ENCODE results near the gene NR4A3. TPM values are rescaled to one million over a fixed set of nuclear protein-coding genes. Genes with fewer than 3 reads are reported as not detected.

Gene NR4A3
- polyA plus RNA-seq, 1 of the 3 experiments (the other 2 are of a cell fraction): 1.3 TPM

- H3K9me3 ChIP-seq: no peaks in the 10 kb centered on the region
- peak overlapping the region in 1 of 2 experiments; percentile 22; a peak in 1 of 4 replicates for H3K27ac ChIP-seq (ENCODE audit: low read depth in 2 of 2, low read length in 1 of 2)
- H3K9me2 ChIP-seq: no peaks in the 10 kb centered on the region
- H3K36me3 ChIP-seq (replicated peaks in 1 of 2; ENCODE audit: control insufficient read depth in 1 of 2, insufficient read depth in 2 of 2, low read length in 1 of 2): peaks cover 0 to 3% of the 10 kb centered on the region in 2 experiments
- ChIA-PET POLR2A (no interaction called here), CTCF (interaction anchor here (1.0 kb wide), 1 partner anchor 625 kb away, joined by 5 read pairs; no protein-coding TSS in a partner anchor)
- H3K27me3 ChIP-seq (ENCODE audit: insufficient read depth): no peaks in the 10 kb centered on the region
- H3K79me2 ChIP-seq (ENCODE audit: insufficient read depth): 0 out of 2 replicates have a peak, but pooled peaks cover 5% of the 10 kb centered on the region
- no peak overlapping the region for H3K4me2 ChIP-seq
- DNase-seq: no peak
- peaks cover 6% of the 10 kb centered on the region for H3F3A ChIP-seq (replicated peaks; ENCODE audit: insufficient read depth)
- peaks cover 5 to 11% of the 10 kb centered on the region in 2 experiments; a peak in 3 of 4 replicates for H3K4me1 ChIP-seq (ENCODE audit: control insufficient read depth in 1 of 2, insufficient read depth in 2 of 2, low read depth in 1 of 2, low read length in 1 of 2)
- H3K4me3 ChIP-seq (ENCODE audit: low read depth in 2 of 2, low read length in 1 of 2): no peak overlapping the region
- no peak for TF ChIP-seq EZH2phosphoT487 (IDR thresholded peaks at IDR 0.05; ENCODE audit: borderline replicate concordance, low read depth)
- TF ChIP-seq NRF1 (IDR thresholded peaks at IDR 0.05; ENCODE audit: low read depth, low read length): no peak
- no peak for TF ChIP-seq RCOR1 (IDR thresholded peaks at IDR 0.05; ENCODE audit: low read length)
- TF ChIP-seq SIN3A (IDR thresholded peaks at IDR 0.05; ENCODE audit: borderline replicate concordance, low read depth, low read length): no peak
- H2AFZ ChIP-seq (ENCODE audit: low read depth): no peak overlapping the region
- no peaks in the 10 kb centered on the region for H4K20me1 ChIP-seq (ENCODE audit: insufficient read depth)
- H3K9ac ChIP-seq: no peak overlapping the region
These were observed 11.9 kb upstream of the NR4A3 start for GRCh38 chr9:99809586-99810319.

DNA sequence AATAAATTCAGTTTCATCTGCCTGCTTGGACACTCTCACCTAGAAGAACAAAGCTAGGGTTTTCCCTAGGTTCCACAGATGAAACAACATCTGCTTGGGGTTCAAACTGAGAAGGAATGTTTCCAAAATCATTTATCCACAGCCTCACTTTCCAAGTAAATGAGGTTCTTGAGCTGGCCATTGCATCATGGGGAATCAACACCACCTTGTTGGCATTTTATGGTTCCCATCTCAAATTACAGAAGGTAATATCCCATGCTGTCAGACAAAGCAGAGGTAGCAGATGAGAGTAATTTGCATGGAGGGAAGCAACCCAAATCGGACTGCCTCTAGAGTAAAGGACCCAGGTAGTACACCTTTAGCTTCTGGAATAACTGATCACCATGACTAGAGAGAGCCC lies 10.5 kb upstream of the NR4A3 start:
- 0% methylated on average over 1 of the region's 1 CpG for WGBS (ENCODE audit: low lambda C conversion rate)
- peaks cover 5% of the 10 kb centered on the region; the same call in 1 of the 2 replicates for H3K79me2 ChIP-seq (ENCODE audit: insufficient read depth)
- POLR2A ChIA-PET: no interaction called here

GRCh38 chr9:99811598-99812383 lies 9.9 kb upstream of the NR4A3 start:
- no peaks in the 10 kb centered on the region for H3K27me3 ChIP-seq (ENCODE audit: insufficient read depth)
- no peak overlapping the region for H3K4me2 ChIP-seq
- H2AFZ ChIP-seq (ENCODE audit: low read depth): no peak overlapping the region
- CTCF ChIA-PET: interaction anchor here (0.9 kb wide), 1 partner anchor 168 kb away, joined by 3 read pairs; no protein-coding TSS in a partner anchor
- no peak overlapping the region for H3K4me3 ChIP-seq (ENCODE audit: low read depth in 2 of 2, low read length in 1 of 2)
- peaks cover 16 to 18% of the 10 kb centered on the region in 2 experiments; a peak in 3 of 4 replicates for H3K4me1 ChIP-seq (ENCODE audit: control insufficient read depth in 1 of 2, insufficient read depth in 2 of 2, low read depth in 1 of 2, low read length in 1 of 2)
- H3K79me2 ChIP-seq (ENCODE audit: insufficient read depth): peaks cover 5% of the 10 kb centered on the region; the same call in 1 of the 2 replicates
- H3K9ac ChIP-seq: no peak overlapping the region
- WGBS (ENCODE audit: low lambda C conversion rate): 95% methylated on average over 8 of the region's 8 CpGs
- TF ChIP-seq NRF1 (IDR thresholded peaks at IDR 0.05; ENCODE audit: low read depth, low read length) (no peak), MXI1 (IDR thresholded peaks at IDR 0.05; ENCODE audit: low read depth, low read length) (no peak), FOXM1 (IDR thresholded peaks at IDR 0.05; ENCODE audit: low read depth) (no peak), FOXJ3 (CRISPR knock-in tag; IDR thresholded peaks at IDR 0.05) (no peak), TCF12 (IDR thresholded peaks at IDR 0.05) (no peak), EZH2phosphoT487 (IDR thresholded peaks at IDR 0.05; ENCODE audit: borderline replicate concordance, low read depth) (no peak)
- no peaks in the 10 kb centered on the region for H4K20me1 ChIP-seq (ENCODE audit: insufficient read depth)
- H3K9me3 ChIP-seq: no peaks in the 10 kb centered on the region
- H3K9me2 ChIP-seq: no peaks in the 10 kb centered on the region
- POLR2A ChIA-PET: no interaction called here
- peaks cover 0 to 3% of the 10 kb centered on the region in 2 experiments for H3K36me3 ChIP-seq (replicated peaks in 1 of 2; ENCODE audit: control insufficient read depth in 1 of 2, insufficient read depth in 2 of 2, low read length in 1 of 2)
- H3F3A ChIP-seq (replicated peaks; ENCODE audit: insufficient read depth): peaks cover 6% of the 10 kb centered on the region
- no peak overlapping the region for H3K27ac ChIP-seq (ENCODE audit: low read depth in 2 of 2, low read length in 1 of 2)
- no peak for DNase-seq

More for the DNA sequence above, 10.5 kb upstream of the NR4A3 start:
- H3K4me3 ChIP-seq (ENCODE audit: low read depth in 2 of 2, low read length in 1 of 2): no peak overlapping the region
- CTCF ChIA-PET: interaction anchor here (0.9 to 1.0 kb wide), 3 partner anchors 11 to 627 kb away, joined by 3 to 5 read pairs (median 4); partner anchors contain the start of gene NR4A3
- TF ChIP-seq CHD2 (IDR thresholded peaks at IDR 0.05; ENCODE audit: low read length, partially characterized antibody): no peak
- TF ChIP-seq, protein P1, sequence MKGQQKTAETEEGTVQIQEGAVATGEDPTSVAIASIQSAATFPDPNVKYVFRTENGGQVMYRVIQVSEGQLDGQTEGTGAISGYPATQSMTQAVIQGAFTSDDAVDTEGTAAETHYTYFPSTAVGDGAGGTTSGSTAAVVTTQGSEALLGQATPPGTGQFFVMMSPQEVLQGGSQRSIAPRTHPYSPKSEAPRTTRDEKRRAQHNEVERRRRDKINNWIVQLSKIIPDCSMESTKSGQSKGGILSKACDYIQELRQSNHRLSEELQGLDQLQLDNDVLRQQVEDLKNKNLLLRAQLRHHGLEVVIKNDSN (IDR thresholded peaks at IDR 0.05; ENCODE audit: borderline replicate concordance, low read depth): no peak
- TF ChIP-seq RFX5 (IDR thresholded peaks at IDR 0.05; ENCODE audit: low read length): no peak
- no peak for TF ChIP-seq FOXM1 (IDR thresholded peaks at IDR 0.05; ENCODE audit: low read depth)
- no peaks in the 10 kb centered on the region for H3K9me2 ChIP-seq
- H3F3A ChIP-seq (replicated peaks; ENCODE audit: insufficient read depth): peaks cover 6% of the 10 kb centered on the region
- H3K4me1 ChIP-seq (ENCODE audit: control insufficient read depth in 1 of 2, insufficient read depth in 2 of 2, low read depth in 1 of 2, low read length in 1 of 2): peaks cover 16 to 18% of the 10 kb centered on the region in 2 experiments; a peak in 3 of 4 replicates
- no peak overlapping the region for H3K9ac ChIP-seq
- no peak overlapping the region for H2AFZ ChIP-seq (ENCODE audit: low read depth)
- DNase-seq: no peak
- no peaks in the 10 kb centered on the region for H4K20me1 ChIP-seq (ENCODE audit: insufficient read depth)
- peaks cover 0 to 3% of the 10 kb centered on the region in 2 experiments for H3K36me3 ChIP-seq (replicated peaks in 1 of 2; ENCODE audit: control insufficient read depth in 1 of 2, insufficient read depth in 2 of 2, low read length in 1 of 2)
- no peaks in the 10 kb centered on the region for H3K27me3 ChIP-seq (ENCODE audit: insufficient read depth)
- H3K27ac ChIP-seq (ENCODE audit: low read depth in 2 of 2, low read length in 1 of 2): no peak overlapping the region
- no peaks in the 10 kb centered on the region for H3K9me3 ChIP-seq
- no peak overlapping the region for H3K4me2 ChIP-seq
